Esophagus squamous epithelium (tissue), 4 donors: Measurements from ENCODE around the gene HDAC7.

Source experiments
- POLR2A ChIP-seq, 4 donors: fragments of 450-650 bp; IDR thresholded peaks; one replicate each; pipeline ENCODE4 v1.6.1; 2017; ENCODE audit warnings: antibody characterized with exemption in 4 of 4, mild to moderate bottlenecking in 4 of 4, moderate library complexity in 3 of 4
- TF ChIP-seq, protein P1 (sequence below), 6 experiments: fragments of 450-650 bp in 4 of 6; fragments of 200-600 bp in 2 of 6; sonication (generic) in 2 of 6; IDR thresholded peaks; one replicate each; pipeline ENCODE4 v1.5.1; 2016 to 2019; ENCODE audit warnings: antibody characterized with exemption in 6 of 6, mild to moderate bottlenecking in 4 of 6, moderate library complexity in 4 of 6

DNA sequence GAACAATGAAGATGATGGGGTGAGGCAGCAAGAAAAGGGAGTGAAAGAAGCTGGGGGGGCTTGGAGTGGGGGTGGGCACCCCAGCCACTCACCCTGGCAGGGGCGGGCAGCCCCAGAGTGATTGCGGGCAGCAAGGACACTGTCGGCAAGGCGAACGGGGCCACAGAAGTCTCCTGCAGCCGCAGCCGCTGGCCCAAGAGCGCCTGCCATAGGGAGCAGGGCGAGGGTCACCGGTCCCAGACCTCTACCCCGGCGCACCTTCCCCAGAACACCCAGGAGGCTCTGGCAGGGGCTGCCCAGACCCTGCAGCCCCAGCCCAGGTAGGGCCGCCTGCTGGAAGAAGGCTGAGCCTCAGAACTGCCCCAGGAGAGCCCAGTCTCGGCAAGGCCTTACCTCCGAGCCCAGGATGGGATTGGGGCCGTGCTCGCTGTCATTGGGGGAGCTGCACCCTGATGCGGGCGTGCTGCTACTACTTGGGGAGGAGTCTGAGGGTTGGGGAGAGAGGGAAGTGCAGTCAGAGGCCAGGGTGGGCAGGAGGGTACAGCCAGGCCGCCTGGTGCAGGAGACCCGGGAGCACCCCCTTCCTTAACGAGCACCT lies 23.8 kb downstream of the HDAC7 start:
- TF ChIP-seq, protein P1, sequence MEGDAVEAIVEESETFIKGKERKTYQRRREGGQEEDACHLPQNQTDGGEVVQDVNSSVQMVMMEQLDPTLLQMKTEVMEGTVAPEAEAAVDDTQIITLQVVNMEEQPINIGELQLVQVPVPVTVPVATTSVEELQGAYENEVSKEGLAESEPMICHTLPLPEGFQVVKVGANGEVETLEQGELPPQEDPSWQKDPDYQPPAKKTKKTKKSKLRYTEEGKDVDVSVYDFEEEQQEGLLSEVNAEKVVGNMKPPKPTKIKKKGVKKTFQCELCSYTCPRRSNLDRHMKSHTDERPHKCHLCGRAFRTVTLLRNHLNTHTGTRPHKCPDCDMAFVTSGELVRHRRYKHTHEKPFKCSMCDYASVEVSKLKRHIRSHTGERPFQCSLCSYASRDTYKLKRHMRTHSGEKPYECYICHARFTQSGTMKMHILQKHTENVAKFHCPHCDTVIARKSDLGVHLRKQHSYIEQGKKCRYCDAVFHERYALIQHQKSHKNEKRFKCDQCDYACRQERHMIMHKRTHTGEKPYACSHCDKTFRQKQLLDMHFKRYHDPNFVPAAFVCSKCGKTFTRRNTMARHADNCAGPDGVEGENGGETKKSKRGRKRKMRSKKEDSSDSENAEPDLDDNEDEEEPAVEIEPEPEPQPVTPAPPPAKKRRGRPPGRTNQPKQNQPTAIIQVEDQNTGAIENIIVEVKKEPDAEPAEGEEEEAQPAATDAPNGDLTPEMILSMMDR (IDR thresholded peaks at IDR 0.05): no peak
- no peak for TF ChIP-seq POLR2A (IDR thresholded peaks at IDR 0.05)
